ENCODE measurements around the gene EMID1.
"Not testable (repeated sequence)": the region's sequence is repeated elsewhere in the genome, so short reads cannot be mapped to it uniquely, and the experiment has no call there.

EMID1 gene

DNA sequence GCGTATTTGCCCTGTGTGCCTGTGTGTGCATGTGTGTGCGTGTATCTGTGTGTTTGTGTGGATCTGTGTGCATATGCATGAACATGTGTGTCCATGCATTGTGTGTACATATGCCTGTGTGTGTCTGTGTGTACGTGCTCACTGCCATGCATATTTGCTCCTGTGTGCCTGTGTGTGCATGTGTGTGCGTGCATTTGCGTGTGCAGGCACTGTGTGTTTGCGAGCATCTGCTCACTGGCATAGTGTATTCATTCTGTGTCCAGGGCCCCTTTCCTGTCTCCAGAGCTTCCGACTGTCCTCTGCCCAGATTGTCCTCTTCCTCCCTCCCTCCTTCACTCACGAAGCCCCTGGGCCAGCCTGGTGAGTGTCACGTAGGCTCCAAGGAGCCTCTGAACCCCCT lies 5.8 kb downstream of the EMID1 start:
- DNase-seq (ENCODE audit: low spot score) = no peak

DNA sequence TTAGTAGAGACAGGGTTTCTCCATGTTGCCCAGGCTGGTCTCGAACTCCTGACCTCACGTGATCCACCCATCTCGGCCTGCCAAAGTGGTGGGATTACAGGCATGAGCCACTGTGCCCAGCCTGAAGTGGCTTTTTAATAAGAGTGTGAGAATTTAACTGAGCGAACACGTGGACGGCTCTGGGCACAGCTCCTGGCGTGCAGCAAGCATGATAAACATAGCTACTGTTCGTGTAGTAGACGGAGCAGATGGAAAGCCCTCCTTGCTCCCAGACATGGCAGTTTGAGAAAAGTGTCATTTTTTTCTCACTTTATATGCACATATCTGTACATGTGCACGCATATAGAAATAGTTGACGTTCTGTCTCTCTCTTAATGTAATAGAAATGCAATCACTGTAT lies 7.0 kb downstream of the EMID1 start:
- DNase-seq (ENCODE audit: low spot score) = no peak

DNA sequence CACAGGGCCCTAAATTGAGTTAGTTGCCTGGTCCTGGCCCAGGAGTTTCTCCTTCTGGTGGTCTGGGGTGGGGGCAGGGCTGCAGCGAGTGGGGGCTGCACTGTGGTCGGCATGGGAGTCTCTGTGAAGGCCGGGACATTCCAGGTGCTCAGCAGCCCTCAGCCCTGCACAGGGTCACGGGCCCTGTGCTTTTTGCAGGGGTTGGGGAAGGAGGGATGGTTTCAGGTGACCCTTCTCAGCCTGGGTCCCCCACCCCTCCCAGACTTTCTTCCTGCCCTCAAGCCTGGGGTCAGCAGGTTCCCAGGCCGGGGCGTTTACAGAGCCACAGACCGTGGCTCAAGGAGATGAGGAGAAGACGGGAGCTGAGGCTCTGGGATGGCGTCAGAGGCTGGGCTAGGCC lies 7.8 kb downstream of the EMID1 start:
- DNase-seq (ENCODE audit: low spot score) = no peak

DNA sequence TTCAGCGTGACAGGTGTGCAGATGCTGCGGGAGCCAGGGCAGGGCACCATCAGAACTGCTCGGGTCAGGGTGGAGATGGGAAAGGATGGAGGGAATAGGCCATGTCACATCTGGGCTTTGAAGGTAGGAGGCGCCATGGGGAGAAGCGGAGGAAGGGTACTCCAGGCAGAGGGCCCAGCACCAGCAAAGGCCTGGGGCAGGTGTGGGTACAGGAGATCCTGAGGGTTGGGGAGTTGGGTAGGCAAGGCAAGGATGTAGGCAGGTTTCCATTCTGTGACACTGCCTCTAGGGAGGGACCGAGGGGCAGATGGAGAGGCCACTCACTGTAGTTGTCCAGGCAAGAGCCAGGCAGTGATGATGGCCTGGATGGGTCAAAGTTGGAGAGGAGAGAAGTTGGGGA lies 8.5 kb downstream of the EMID1 start:
- DNase-seq (ENCODE audit: low spot score) = no peak

DNA sequence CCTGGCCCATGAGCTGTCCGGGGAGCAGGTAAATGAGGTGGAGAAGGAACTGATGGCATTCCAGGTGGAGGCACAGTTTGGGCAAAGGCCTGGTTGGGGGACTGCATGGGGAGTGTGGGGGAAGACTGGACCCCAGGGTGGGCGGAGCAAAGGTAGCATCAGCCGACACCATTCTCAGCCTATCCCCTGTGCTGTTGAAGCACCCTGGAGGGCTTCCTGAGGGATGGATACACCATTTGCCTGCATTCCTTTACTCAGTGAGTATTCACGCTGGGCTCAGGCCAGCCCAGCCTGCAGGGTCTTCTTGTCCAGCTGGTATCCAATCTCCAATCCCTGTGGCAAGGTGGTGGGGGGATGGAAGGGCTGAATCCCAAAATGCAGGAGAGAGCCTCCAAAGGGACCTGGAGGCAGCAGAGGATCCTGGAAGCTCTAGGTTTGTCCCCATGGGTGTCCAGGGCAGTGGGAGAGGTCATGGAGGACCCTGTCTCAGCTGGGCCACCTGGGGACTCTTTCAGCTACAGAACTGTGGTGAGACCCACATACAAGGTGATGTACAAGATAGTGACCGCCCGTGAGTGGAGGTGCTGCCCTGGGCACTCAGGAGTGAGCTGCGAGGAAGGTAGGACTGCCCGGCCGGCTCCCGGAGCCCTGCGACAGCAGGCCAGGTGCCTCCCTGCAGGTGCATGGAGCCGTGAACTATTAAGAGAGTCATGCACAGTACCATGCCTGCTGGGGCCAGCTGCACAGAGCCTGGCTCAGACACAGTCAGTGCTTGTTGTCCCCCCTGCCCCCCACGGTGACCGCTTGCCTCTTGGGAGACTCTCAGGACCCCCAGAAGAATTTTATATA lies 9.5 kb downstream of the EMID1 start:
- DNase-seq (ENCODE audit: low spot score) = no peak

DNA sequence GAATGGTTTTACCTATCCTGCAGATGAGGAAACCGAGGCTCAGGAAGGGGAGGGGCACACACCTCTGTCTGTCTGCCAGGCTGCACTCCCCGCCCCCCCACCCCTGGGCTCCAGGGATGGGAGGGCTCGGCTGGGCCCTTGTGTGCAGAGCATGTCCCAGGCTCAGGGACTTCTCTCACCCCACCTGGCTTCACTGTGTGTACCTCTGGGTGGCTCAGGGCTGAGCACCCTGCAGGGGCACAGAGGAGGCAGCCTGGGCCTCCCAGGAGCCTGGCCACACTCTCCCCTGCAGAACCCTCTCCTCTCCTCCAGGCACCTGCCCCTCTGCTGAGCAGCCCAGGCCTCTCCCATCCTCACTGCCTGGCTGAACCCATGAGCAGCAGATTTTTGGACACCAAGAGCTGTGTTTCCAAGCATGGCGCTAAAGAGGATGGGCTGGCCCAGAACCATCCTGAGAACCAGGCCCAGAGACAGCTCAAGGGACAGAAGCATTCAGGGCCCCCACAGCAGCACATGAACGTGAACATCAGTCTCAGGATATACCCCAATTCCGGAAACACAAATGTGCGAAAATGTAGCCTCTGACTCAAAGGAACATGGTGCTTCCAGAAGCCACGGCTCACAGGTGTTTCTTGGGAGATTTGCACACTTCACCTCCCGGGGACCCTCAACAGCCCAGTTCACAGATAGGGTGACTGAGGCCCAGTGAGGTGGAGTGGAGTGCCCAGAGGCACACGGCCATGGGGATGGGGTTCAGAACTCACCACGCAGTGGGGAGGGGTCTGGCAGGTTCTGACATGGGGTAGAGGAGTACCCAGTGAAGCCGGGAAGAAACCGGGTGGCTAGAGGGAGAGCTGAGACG lies 10.5 kb downstream of the EMID1 start:
- no peak for DNase-seq (ENCODE audit: low spot score)

DNA sequence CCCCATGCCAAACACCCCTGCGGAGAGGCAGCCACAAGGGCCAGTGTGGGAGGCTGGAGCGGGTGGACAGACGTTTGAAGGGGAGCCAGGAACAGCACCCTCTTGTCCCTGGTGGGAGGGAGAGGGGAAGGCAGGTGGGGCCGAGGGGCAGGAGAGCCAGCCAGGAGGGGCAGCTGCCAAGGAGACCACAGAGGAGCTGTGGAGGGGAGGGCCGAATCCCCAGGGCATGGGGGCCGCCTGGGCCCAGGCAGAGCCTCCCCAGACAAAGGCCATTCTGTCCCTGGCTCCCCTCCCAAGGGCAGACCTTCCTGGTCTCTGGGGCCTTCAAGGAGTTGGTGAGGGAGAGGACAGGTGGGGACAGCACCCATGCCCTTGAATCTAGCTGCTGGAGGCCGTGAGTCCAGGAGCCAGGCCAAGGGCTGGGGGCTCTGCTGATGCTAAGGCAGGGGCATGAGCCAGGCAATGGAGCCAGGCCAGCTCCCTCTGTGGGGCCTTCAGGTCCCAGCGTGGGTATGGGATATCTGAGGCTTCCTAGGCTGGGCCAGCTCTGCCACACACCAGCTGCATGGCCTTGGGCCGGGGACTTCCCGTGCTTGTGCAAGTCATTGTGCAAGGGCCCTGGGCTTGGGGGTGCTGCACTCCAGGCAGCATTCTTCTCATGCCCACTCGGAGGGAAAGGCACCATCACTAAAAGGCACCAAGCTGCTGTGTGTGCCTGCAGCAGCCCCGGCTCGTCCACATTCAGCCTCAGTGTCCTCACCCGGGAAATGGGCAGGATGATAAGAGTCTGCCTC lies 11.4 kb downstream of the EMID1 start:
- no peak for DNase-seq (ENCODE audit: low spot score)

DNA sequence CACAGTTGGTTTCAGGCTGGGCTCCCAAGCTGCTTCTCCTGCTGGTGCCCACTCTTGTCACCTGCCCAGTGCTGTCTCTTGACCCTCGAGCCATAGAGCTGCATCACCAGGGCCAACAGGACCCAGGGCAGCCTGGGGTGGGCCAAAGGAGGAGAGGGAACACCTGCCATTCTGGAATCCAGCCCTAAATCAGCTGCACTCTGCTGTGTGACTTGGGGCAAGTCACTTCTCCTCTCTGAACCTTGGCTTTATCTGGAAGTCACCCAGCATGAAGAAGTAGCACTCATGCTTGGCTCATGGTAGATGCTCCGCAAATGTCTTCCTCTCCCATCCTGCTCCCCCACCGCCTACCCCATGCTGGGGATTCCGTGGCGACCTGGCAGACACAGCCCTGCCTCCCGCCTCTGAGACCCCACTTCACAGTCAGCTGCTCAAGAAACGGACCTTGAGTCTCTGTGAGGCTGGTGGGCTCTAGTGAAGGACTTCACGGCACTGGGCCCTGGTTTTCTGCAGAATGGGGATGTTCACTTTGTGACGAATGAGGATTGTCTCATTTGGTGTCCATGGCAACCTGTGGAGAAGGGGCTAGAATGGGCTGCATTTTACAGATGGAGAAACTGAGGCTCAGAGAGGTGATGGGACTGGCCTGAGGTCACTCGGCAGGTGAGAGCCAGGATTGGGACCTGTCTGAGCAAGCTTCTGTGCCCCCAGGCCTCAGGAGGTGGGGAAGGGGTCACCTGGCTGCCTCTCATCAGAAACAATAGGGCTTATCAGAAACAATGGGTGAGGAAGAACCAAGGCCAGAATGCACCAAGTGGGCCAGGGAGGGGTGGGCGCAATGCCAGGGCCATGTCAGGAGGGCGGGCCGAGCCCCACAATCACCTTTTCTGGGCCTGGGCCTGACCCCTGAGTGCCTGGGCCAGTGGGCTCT lies 12.4 kb downstream of the EMID1 start:
- DNase-seq (ENCODE audit: low spot score) = no peak

DNA sequence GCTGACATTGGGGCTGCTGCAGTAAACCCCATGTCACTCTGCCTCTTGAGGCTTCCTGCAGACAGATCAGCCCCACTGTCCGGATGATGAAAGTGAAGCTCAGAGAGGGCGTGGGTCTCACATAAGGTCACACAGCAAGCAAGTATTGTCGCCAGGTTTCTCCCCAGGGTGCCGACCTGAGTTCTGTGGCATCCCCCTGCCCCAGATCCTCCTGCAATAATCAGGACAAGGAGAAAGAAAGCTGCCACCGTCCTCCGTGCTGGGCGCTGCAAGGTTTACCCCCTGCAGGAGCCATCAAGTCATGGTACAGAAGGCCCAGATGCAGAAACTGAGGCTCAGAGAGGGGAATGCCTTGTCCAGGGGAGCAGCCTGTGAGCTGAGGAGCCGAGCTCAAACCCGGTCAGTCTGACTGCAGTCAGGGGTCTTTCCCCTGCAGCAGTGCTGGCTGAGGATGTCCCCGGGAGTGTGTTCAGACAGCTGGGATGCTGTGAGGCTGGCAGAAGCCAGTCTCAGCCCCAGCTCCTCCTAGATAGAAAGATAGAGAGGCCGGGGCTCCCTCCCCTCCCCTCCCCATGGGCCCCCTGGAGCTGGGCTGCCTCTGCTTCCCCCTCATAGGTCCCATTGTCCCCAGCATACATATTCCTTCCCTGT lies 13.2 kb downstream of the EMID1 start:
- no peak for DNase-seq (ENCODE audit: low spot score)

DNA sequence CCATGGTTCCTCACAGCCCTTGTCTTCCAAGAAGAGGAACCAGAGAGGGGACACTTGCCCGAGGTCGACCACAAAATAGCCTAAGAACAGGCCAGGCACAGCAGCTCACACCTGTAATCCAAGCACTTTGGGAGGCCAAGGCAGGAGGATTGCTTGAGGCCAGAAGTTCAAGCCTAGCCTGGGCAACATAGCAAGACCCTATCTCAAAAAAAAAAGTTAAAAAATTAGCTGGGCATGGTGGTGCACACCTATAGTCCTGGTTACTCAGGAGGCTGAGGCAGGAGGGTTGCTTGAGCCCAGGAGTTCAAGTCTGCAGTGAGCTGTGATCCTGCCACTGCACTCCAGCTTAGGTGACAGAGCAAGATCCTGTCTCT lies 13.7 kb downstream of the EMID1 start:
- not testable (repeated sequence) for DNase-seq (ENCODE audit: low spot score)

DNA sequence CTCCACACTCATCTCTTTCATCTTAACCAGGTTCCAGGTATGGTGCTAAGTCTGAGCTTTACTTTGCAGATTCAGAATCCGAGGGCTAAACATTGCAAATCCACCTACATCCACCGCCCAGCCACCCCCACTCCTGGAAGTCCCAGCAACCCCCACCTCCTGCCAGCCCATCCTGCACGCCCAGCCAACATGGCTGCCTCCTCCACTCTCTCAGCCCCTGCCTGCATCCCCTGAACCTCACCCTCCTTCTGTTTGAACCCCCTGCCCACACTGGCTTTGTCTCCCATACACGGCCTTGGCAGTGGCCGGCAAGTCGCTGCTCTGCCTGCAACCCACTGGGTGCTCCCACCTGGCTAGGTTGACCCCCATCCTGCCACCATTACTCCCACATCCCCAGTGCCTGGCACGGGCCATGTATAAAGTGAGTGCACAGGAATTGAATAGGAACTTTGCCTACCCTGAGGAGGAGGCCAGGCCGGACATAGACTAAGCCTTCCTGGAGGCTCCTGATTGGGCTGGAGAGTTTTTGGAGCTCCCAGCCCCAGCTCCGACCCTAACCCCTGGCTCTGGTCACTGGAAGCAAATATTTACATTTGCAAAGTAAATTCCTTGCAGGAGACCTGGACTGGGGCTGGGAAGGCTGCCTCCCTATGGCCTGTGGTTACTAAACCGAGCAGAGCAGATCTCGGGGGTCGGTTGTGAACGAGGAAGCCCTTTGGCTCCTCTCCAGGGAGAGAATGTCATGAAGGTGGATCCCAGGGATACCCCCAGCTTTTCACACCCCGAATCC lies 14.4 kb downstream of the EMID1 start:
- DNase-seq (ENCODE audit: low spot score) = no peak

DNA sequence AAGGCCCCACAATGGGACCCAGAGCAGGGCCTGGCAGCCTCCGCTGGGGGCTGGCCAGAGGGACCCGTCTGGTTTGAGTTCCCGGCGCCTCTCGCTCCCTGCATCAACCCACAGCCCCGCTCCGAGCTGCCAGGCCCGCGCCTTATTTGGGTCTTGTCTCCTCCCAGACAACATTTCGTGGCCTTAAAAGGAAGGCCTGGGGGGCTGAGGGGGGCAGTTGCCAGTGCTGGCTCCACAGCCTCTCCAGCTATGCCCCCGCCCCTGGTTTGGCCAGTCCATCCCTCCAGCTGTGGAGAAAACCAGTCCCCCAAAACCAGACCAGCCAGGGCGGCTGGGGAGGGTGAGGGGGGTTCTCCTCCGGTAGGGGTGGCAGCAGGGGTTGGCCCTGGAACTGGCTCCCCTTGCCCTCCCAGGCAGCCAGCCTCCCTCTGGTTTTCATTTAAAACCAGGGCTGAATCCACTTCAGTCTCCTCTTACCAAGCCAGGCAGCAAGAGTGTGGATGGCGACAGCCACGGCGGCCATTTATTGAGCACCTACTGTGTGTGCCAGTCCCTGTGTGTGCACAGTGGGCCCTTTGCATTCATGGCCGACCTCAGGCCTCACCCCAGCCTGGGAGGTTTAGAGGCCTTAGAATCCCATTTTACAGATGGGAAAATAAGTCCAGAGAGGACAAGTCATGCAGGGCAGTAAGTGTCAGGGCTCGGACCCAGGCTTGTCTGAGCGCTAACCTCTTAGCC lies 18.6 kb downstream of the EMID1 start:
- DNase-seq (ENCODE audit: low spot score) = no peak

DNA sequence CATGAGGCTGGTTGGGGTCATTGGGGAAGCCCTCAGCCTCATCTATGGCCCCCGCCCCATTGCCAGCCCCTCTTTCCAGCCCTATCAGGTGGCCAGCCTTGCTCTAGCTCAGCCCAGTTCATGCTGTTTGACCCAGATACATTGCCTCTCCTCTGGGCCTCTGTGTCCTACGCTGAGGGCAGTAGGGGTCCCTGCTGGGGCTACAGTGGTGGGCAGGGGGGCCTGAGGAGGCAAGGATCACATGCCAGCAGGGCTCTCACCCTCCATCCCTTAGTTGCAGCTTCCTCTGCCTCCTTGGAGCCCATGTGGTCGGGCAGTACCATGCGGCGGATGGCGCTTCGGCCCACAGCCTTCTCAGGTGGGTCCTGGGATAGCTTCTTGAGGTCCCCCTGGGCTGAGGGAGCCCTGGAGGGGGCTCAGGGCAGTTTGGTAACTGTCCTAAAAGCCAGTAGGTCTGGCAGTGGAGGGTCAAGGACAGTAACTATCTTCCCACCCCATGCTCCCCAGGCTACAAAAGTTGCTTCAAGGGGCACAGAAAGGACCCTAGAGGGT lies 19.2 kb downstream of the EMID1 start:
- no peak for DNase-seq (ENCODE audit: low spot score)

DNA sequence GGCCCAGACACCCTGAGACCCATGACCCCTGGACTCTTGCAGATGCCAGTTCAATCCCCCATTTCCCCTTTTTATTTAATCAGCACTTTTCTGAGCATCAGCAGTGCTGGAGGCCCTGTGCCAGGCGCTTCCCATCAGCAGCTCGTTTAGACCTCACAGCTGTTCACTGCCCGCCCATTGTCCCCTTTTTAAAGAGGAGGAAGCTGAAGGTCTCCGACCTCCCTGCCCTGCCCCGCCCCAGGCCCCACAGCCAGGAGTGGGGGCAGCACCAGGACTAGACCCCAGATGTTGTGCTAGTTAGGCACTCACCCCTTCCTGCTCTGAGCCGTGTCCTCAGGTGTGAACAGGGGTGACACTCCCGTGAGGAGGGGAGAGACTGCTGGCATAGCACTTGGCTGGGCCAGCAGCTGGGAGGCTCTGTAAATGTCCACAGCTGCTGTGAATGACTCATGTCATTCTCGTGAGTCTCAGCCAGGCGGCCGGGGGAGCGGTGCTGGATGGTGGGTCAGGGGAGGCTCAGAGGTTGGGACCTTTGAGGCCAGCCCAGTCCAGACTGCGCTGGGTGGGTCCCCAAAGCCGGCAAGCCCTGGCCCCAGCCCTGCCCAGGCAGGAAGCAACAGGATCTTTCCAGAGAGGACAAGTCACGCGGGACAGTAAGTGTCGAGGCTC lies 19.9 kb downstream of the EMID1 start:
- DNase-seq (ENCODE audit: low spot score) = no peak

DNA sequence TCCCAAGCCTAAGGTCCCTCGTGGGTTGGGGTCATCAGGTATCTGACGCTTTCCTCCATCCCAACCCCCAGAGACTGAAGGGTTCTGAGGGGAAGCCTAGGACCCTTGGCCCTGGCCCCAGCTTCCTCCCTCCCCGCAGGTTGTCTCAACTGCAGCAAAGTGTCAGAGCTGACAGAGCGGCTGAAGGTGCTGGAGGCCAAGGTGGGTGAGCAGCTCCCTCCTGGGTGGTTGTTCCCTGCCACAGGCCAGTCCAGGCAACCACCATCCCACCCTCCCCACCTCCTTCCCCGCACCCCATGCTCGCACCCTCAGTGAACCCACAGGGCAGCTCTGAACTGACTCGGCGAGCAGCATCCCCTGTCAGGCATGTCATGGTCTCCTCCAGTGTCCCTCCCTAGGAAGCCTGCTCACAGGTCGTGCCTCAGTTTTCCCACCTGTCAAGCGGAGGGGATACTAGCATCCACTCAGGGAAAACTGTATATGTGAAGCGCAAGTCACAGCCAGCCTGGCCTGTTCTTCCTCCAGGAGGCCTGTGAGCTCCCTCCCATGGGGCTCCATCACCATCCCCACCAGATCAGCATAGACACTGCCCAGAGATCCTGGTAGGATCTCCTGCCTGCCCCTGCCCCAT lies 20.8 kb downstream of the EMID1 start:
- no peak for DNase-seq (ENCODE audit: low spot score)

DNA sequence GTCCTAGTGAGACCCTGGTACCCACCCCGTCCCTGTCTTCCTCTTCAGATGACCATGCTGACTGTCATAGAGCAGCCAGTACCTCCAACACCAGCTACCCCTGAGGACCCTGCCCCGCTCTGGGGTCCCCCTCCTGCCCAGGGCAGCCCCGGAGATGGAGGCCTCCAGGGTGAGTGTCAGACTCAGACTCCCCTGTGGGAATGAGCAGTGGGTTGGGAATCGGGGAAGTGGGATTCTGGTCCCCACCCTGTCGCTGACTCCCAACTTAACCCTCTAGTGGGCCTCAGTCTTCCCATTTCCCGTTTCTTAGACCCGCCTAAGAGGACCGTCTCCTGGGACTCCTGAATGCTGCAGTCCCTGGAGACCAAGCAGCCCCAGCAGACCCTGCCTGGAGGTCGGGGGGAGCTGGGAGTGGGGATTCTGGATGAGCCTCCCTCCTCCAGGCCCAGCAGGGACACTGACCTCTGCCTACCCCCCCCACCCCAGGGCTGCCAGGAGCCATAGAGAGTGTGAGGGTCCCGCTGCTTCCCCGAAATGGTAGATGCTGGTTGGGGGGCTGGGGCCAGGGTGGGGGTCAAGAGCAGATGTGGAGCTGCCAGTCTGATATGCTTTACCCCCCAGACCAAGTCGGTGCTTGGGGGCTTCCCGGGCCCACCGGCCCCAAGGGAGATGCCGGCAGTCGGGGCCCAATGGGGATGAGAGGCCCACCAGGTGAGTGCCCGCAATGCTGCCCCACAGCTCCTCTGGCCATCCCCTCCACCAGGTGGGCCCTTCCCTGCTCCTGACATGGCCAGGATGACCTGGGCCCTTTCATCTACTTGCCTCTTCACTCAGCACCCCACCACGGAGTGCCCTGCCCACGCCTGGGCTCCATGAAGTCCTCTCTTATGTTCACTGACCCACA lies 25.5 kb downstream of the EMID1 start:
- DNase-seq (ENCODE audit: low spot score) = no peak
